OCI-LY1 (cell line): ENCODE measurements around the gene RAB3IP.

Experiments
- H2AFZ ChIP-seq: fragments of 200-600 bp; sonication (generic), shearing (Covaris generic); 2 replicates; pipeline ENCODE4 v1.6.0; 2014; ENCODE audit warnings: antibody characterized with exemption, mild to moderate bottlenecking, low read length
- H3F3A ChIP-seq: fragments of 200-600 bp; sonication (generic), shearing (Covaris generic); 2 replicates; pipeline ENCODE4 v1.6.0; 2014; ENCODE audit warnings: mild to moderate bottlenecking, antibody characterized with exemption, low read length, moderate library complexity; ENCODE audit not compliant: insufficient read depth
- H3K27ac ChIP-seq: fragments of 200-600 bp; sonication (generic); 2 replicates; pipeline ENCODE4 v1.5.1; 2014; ENCODE audit warnings: low read length, mixed run types, mild to moderate bottlenecking, low read depth; ENCODE audit not compliant: poor library complexity, severe bottlenecking
- H3K27me3 ChIP-seq: fragments of 200-600 bp; sonication (generic); 2 replicates; pipeline ENCODE4 v1.6.0; 2014; ENCODE audit warnings: antibody characterized with exemption, mild to moderate bottlenecking, low read length, moderate library complexity; ENCODE audit not compliant: insufficient read depth
- H3K36me3 ChIP-seq: fragments of 200-600 bp; sonication (generic); 2 replicates; pipeline ENCODE4 v1.6.1; 2014; ENCODE audit warnings: mild to moderate bottlenecking, antibody characterized with exemption, low read length, moderate library complexity, mixed read lengths; ENCODE audit not compliant: insufficient read depth
- H3K4me1 ChIP-seq: fragments of 200-600 bp; sonication (generic); 2 replicates; pipeline ENCODE4 v1.5.1; 2014; ENCODE audit warnings: mild to moderate bottlenecking, low read length, moderate library complexity; ENCODE audit not compliant: insufficient read depth, severe bottlenecking
- H3K4me2 ChIP-seq: fragments of 200-600 bp; sonication (generic), shearing (Covaris generic); 2 replicates; pipeline ENCODE4 v1.6.1; 2014; ENCODE audit warnings: low read length
- H3K4me3 ChIP-seq: fragments of 200-600 bp; sonication (generic); 2 replicates; pipeline ENCODE4 v1.5.1; 2014; ENCODE audit warnings: low read length, low read depth, mild to moderate bottlenecking, mixed read lengths; ENCODE audit not compliant: poor library complexity, severe bottlenecking
- H3K79me2 ChIP-seq: fragments of 200-600 bp; shearing (Covaris generic); 2 replicates; pipeline ENCODE4 v1.6.1; 2016; ENCODE audit warnings: mixed run types, low read length, mixed read lengths; ENCODE audit not compliant: insufficient read depth
- H3K9ac ChIP-seq: fragments of 200-600 bp; sonication (generic), shearing (Covaris generic); 2 replicates; pipeline ENCODE4 v1.6.1; 2014; ENCODE audit warnings: mild to moderate bottlenecking, low read length, mixed read lengths
- H3K9me2 ChIP-seq: fragments of 200-600 bp; sonication (generic), shearing (Covaris generic); 2 replicates; pipeline ENCODE4 v1.6.1; 2014; ENCODE audit warnings: low read depth, mild to moderate bottlenecking, low read length, mixed read lengths
- H3K9me3 ChIP-seq: fragments of 200-600 bp; shearing (Covaris generic); 2 replicates; pipeline ENCODE4 v1.6.1; 2014; ENCODE audit warnings: low read length, mixed read lengths
- H4K20me1 ChIP-seq: fragments of 200-600 bp; sonication (generic), shearing (Covaris generic); 2 replicates; pipeline ENCODE4 v1.6.0; 2016; ENCODE audit warnings: mild to moderate bottlenecking, low read length; ENCODE audit not compliant: insufficient read depth
- CTCF ChIP-seq: fragments of 200-600 bp; sonication (generic), shearing (Covaris generic); IDR thresholded peaks from 2 replicates; pipeline ENCODE4 v1.5.1; 2017; ENCODE audit warnings: mild to moderate bottlenecking, antibody characterized with exemption, low read length, moderate library complexity, mixed read lengths
- EZH2 ChIP-seq: fragments of 200-600 bp; sonication (generic), shearing (Covaris generic); IDR thresholded peaks from 2 replicates; pipeline ENCODE4 v1.8.0; 2017; ENCODE audit warnings: borderline replicate concordance, mixed run types, mild to moderate bottlenecking, antibody characterized with exemption, low read length, moderate library complexity, mixed read lengths

RAB3IP gene

GRCh38 chr12:69720750-69721149 lies 17.9 kb upstream of the RAB3IP start:
- Histone ChIP-seq H3K4me1 (no peaks in the 10 kb centered on the region), H3K4me2 (no peak overlapping the region), H3K36me3 (no peaks in the 10 kb centered on the region), H4K20me1 (no peaks in the 10 kb centered on the region), H3K27me3 (no peaks in the 10 kb centered on the region), H3F3A (no peaks in the 10 kb centered on the region), H3K27ac (no peak overlapping the region), H3K79me2 (no peaks in the 10 kb centered on the region), H3K9me2 (no peaks in the 10 kb centered on the region), H3K9ac (no peak overlapping the region), H2AFZ (no peak overlapping the region), H3K4me3 (no peak overlapping the region), H3K9me3 (no peaks in the 10 kb centered on the region)
- TF ChIP-seq EZH2 (no peak), CTCF (no peak)

DNA sequence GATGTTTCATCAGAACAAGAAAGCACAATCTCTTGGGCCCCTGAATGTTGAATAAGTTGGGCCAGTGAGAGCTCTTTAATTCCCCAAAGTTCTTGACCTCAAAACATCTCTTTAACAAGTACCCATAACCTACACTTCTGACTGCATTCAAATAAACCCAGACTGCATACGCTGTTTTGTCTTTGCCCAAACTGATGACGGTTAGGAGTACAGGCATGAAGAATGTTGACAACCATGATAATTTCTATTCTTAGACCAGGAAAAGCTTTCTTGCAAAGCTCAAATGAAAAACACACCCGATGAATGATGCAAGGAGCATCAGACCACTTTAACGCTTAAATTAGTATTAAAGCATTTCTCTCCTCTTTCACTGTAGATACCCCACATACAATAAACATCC lies 11.7 kb upstream of the RAB3IP start:
- Histone ChIP-seq H3K27me3 (no peaks in the 10 kb centered on the region), H3K27ac (no peak overlapping the region), H3K36me3 (no peaks in the 10 kb centered on the region), H3K79me2 (no peaks in the 10 kb centered on the region), H3K9ac (no peak overlapping the region), H3K9me3 (no peaks in the 10 kb centered on the region), H4K20me1 (no peaks in the 10 kb centered on the region), H3F3A (no peaks in the 10 kb centered on the region), H3K9me2 (no peaks in the 10 kb centered on the region), H2AFZ (no peak overlapping the region; the same call in 1 of the 2 replicates), H3K4me2 (no peak overlapping the region), H3K4me3 (no peak overlapping the region), H3K4me1 (no peaks in the 10 kb centered on the region)
- TF ChIP-seq EZH2 (no peak), CTCF (no peak)

DNA sequence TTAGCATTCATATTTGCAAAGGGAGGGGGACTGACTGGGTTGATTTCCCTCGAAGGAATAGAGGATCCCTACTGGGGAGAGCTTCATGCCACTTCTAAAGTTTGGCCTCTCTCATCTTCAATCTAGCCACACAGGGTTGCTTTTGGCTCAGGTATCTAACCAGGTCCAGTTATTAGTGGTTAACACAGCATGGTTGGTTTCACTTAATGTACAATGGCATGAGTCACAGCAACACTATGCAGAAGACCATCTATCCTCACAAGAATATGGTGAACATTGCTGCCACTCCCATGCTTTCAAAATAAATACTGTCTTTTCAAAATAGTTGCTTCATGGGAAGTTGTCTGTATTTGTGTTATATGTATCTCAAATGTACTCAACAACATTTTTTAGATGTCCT lies 6.6 kb upstream of the RAB3IP start:
- no peaks in the 10 kb centered on the region for H3K9me3 ChIP-seq
- no peaks in the 10 kb centered on the region for H3K36me3 ChIP-seq
- no peak overlapping the region for H3K9ac ChIP-seq
- H3K4me2 ChIP-seq = no peak overlapping the region
- no peaks in the 10 kb centered on the region for H3K79me2 ChIP-seq
- no peak overlapping the region for H3K4me3 ChIP-seq
- H3F3A ChIP-seq = no peaks in the 10 kb centered on the region
- no peaks in the 10 kb centered on the region for H4K20me1 ChIP-seq
- no peaks in the 10 kb centered on the region for H3K27me3 ChIP-seq
- no peaks in the 10 kb centered on the region for H3K9me2 ChIP-seq
- H3K4me1 ChIP-seq = no peaks in the 10 kb centered on the region
- TF ChIP-seq CTCF (no peak), EZH2 (no peak)
- no peak overlapping the region for H2AFZ ChIP-seq
- H3K27ac ChIP-seq = no peak overlapping the region
